Adrenal gland (tissue), 12 donors: Measurements from ENCODE around the gene SYNE1. TPM values are rescaled to one million over a fixed set of nuclear protein-coding genes. Genes with fewer than 3 reads are reported as not detected.
"Not testable (repeated sequence)": the region's sequence is repeated elsewhere in the genome, so short reads cannot be mapped to it uniquely, and the experiment has no call there.

Experiments
- DNase-seq, 7 donors: peaks; one replicate each; pipeline ENCODE4 v3.0.0-alpha.2; 2019 to 2020
- H3K27ac ChIP-seq, 5 donors: fragments of 200-600 bp; sonication (generic) in 4 of 5; 1 replicate in 3 of 5; 2 replicates in 2 of 5; pipeline versions ENCODE4 v1.5.1 to v1.8.0; 2016 to 2020; ENCODE audit warnings: mild to moderate bottlenecking in 1 of 5
- H3K27me3 ChIP-seq: fragments of 200-600 bp; 2 replicates; pipeline ENCODE4 v1.8.0; 2021
- H3K36me3 ChIP-seq, 2 donors: fragments of 200-600 bp; replicated peaks in 1 of 2; 1 replicate in 1 of 2; 2 replicates in 1 of 2; pipeline versions ENCODE4 v1.5.1 to v1.8.0; 2018 to 2022
- H3K4me1 ChIP-seq, 2 donors: fragments of 200-600 bp; replicated peaks in 1 of 2; 1 replicate in 1 of 2; 2 replicates in 1 of 2; pipeline versions ENCODE4 v1.5.1 to v1.8.0; 2018 to 2021
- H3K4me3 ChIP-seq, 4 donors: fragments of 200-600 bp; sonication (generic) in 3 of 4; one replicate each; pipeline ENCODE4 v1.5.1; 2016 to 2018
- H3K9me3 ChIP-seq, 3 donors: fragments of 200-600 bp; sonication (generic) in 1 of 3; replicated peaks in 1 of 3; 1 replicate in 2 of 3; 2 replicates in 1 of 3; pipeline versions ENCODE4 v1.5.1 to v1.8.0; 2016 to 2021
- POLR2A ChIP-seq, 2 donors: fragments of 450-650 bp; IDR thresholded peaks; one replicate each; pipeline ENCODE4 v1.6.1; 2017; ENCODE audit warnings: antibody characterized with exemption in 2 of 2, mild to moderate bottlenecking in 2 of 2, moderate library complexity in 1 of 2
- WGBS, 4 donors: extraction: QIAGEN DNeasy Blood & Tissue Kit in 2 of 4; methylation state at CpG; one replicate each; pipeline versions ENCODE4 v1.1.5 to v1.1.7; 2013 to 2017; 5-methylcytosine and 5-hydroxymethylcytosine counted together
- intact Hi-C, 2 donors: fragments of 100-400 bp; cut with DNase I; formaldehyde crosslinking; loops; one replicate each; pipeline versions ENCODE4 v1.14.1 to v1.15.0; 2022 to 2023
- polyA plus RNA-seq, 3 donors: library from polyadenylated mRNA; stranded (reverse); fragments of 200-250 nt in 2 of 3; fragments of 350-450 nt in 1 of 3; fragmentation: Illumina TruSeq in 1 of 3; extraction: RNeasy Lipid Tissue Mini Kit (QIAGEN cat#74804) in 1 of 3; gene quantifications; one replicate each; pipeline ENCODE4 v1.2.3, GENCODE V29; 2013 to 2014
- total RNA-seq, 9 donors: library from RNA; depleted of rRNA in 4 of 9; stranded (reverse); fragments of >200 nt in 4 of 9; fragments of 120-200 nt in 1 of 9; fragmentation: NEBNext Ultra II Directional in 1 of 9; extraction: Animal tissue kit (Norgen Biotek cat#: 25700) in 1 of 9; gene quantifications; one replicate each; pipeline versions ENCODE4 v1.1.0 to v1.2.4, GENCODE V29; 2013 to 2023
- TF ChIP-seq, protein P1 (sequence below), 6 experiments: fragments of 450-650 bp in 4 of 6; fragments of 200-600 bp in 2 of 6; sonication (generic) in 1 of 6; IDR thresholded peaks; 1 replicate in 5 of 6; 2 replicates in 1 of 6; pipeline versions ENCODE4 v1.5.1 to v1.8.0; 2016 to 2021; ENCODE audit warnings: antibody characterized with exemption in 6 of 6, mild to moderate bottlenecking in 2 of 6, moderate library complexity in 1 of 6
- donor health status: healthy with polysubstance abuse.
- donor health status: Bipolar disorder and iron deficiency.
- donor health status: DM: yes; HTN: yes; CAD: no.
- donor health status: DM: no; HTN: no; CAD: no.
- donor health status: DM: no; HTN: no; CAD: no.
- donor health status: DM: yes; HTN: yes; CAD: no.

The SYNE1 gene
- total and polyA plus RNA-seq, 12 donors = 29.0 to 170 (median 93.1) TPM

DNA sequence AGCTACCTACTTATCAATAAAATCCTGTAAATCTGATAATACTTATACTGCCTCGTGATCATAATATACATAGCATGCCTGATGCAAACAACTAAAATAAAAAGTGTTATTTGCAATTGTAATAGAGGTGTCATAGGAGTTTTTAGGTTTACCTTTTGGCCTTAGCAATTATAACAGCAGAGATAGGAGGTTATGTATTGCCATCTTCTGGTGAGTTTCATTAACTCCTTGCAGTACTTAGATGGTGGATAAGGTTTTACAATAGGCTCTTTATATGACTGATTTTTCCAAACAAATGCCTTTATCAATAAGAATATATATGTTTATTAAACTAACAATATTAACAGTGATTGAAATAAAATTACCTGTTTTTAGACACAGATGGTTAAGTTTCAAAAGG lies 32.7 kb upstream of the SYNE1 start:
- no peak for DNase-seq
- 29 to 59% (median 45%) methylated on average over 1 of the region's 1 CpG for WGBS, 4 donors
- intact Hi-C loops = no loop called here

DNA sequence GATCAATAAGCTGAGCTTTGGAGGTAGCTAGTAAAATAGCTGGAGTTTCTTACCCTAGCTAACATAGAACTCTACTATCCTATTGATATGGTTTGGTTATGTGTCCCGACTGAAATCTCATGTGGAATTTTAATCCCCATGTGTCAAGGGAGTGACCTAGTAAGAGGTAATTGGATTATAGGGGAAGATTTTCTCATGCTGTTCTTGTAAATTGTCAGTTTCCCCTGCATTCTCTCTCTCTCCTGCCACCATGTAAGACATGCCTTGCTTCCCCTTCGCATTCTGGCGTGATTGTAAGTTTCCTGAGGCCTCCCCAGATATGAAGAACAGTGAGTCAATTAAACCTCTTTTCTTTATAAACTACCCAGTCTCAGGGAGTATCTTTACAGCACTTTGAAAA lies 24.6 kb upstream of the SYNE1 start:
- Histone ChIP-seq H3K36me3 (no peaks in the 10 kb centered on the region), H3K27me3 (no peaks in the 10 kb centered on the region), H3K4me3 (no peak overlapping the region), H3K9me3 (no peaks in the 10 kb centered on the region), H3K27ac (no peak overlapping the region), H3K4me1 (no peaks in the 10 kb centered on the region)
- TF ChIP-seq POLR2A (IDR thresholded peaks at IDR 0.05) = no peak
- TF ChIP-seq, protein P1, sequence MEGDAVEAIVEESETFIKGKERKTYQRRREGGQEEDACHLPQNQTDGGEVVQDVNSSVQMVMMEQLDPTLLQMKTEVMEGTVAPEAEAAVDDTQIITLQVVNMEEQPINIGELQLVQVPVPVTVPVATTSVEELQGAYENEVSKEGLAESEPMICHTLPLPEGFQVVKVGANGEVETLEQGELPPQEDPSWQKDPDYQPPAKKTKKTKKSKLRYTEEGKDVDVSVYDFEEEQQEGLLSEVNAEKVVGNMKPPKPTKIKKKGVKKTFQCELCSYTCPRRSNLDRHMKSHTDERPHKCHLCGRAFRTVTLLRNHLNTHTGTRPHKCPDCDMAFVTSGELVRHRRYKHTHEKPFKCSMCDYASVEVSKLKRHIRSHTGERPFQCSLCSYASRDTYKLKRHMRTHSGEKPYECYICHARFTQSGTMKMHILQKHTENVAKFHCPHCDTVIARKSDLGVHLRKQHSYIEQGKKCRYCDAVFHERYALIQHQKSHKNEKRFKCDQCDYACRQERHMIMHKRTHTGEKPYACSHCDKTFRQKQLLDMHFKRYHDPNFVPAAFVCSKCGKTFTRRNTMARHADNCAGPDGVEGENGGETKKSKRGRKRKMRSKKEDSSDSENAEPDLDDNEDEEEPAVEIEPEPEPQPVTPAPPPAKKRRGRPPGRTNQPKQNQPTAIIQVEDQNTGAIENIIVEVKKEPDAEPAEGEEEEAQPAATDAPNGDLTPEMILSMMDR (IDR thresholded peaks at IDR 0.05) = no peak
- intact Hi-C loops = no loop called here
- no peak for DNase-seq
- WGBS, 4 donors = 81 to 96% (median 83%) methylated on average over 3 of the region's 3 CpGs

More for the DNA sequence above, 32.7 kb upstream of the SYNE1 start:
- no peak overlapping the region for H3K4me3 ChIP-seq
- TF ChIP-seq, protein P1 (IDR thresholded peaks at IDR 0.05) = peak in 5 of 6 experiments; percentile 17 to 53 (median 39)
- no peak for TF ChIP-seq POLR2A (IDR thresholded peaks at IDR 0.05)
- H3K36me3 ChIP-seq = no peaks in the 10 kb centered on the region
- H3K9me3 ChIP-seq = peaks cover 0 to 6% (median 0%) of the 10 kb centered on the region in 3 donors
- no peaks in the 10 kb centered on the region for H3K4me1 ChIP-seq
- no peak overlapping the region for H3K27ac ChIP-seq
- no peaks in the 10 kb centered on the region for H3K27me3 ChIP-seq

DNA sequence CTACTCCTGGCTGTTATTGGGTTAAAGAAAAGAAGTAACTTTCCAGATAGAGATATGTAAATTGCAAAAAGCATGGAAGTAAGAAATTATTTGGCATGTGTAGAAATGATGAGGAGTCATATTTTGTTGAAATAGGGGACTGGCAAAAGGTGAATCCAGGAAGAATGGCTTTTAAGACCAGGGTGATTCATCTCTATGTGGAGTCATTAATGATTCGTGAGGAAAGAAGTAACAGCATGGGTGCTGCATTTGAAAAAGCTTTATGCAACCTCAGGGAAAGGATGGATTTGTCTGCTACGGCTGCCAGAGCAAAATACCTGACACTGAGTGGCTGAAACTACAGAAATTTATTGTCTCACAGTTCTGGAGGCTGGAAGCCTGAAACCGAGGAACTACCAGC lies 14.8 kb upstream of the SYNE1 start:
- intact Hi-C loops = no loop called here
- Histone ChIP-seq H3K4me1 (no peaks in the 10 kb centered on the region), H3K4me3 (no peak overlapping the region), H3K36me3 (no peaks in the 10 kb centered on the region), H3K9me3 (no peaks in the 10 kb centered on the region), H3K27ac (no peak overlapping the region), H3K27me3 (no peaks in the 10 kb centered on the region)
- no peak for DNase-seq
- TF ChIP-seq, protein P1 (IDR thresholded peaks at IDR 0.05) = no peak
- no peak for TF ChIP-seq POLR2A (IDR thresholded peaks at IDR 0.05)
- 67 to 80% (median 71%) methylated on average over 3 of the region's 3 CpGs for WGBS, 4 donors

DNA sequence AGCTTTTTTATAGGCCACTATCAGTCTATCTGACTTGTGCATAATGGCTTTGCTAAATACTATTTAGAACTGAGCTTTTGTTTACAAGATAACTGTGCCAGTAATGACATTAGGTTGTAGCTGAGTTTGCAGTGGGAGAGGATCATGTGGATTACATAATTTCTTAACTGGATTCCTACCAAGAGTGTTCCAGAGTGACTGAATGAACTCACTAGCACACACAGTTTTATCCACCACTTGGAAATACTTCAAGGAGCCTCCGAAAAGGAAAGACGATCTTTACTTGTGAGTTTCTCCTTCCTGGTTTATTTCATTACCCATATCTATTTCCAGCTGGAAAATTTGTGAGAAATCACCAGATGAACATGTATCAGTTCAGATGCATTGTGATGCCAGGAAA lies 10.9 kb upstream of the SYNE1 start:
- 58 to 64% (median 61%) methylated on average over 2 of the region's 2 CpGs for WGBS, 4 donors
- peak overlapping the region in 1 of 5 donors; percentile 30 for H3K27ac ChIP-seq

DNA sequence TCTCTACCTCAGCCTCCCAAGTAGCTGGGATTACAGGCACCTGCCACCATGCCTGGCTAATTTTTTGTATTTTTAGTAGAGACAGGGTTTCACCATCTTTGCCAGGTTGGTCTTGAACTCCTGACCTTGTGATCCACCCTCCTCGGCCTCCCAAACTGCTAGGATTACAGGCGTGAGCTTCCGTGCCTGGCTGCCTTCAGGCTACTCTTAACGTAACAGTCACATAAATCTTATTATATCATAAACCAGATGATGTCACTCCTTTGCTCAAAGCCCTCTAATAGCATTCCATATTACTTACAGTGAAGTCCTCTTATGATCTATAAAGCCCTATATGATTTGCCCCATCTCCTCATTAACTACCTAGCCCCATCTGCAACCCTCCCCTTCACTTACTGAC lies 9.6 kb upstream of the SYNE1 start:
- H3K4me1 ChIP-seq, intact Hi-C loops, H3K27ac ChIP-seq, H3K36me3 ChIP-seq, H3K4me3 ChIP-seq, H3K27me3 ChIP-seq, DNase-seq, H3K9me3 ChIP-seq: not testable (repeated sequence)
- 66 to 92% (median 75%) methylated on average over 4 of the region's 4 CpGs for WGBS, 4 donors

More for the DNA sequence above, 10.9 kb upstream of the SYNE1 start:
- Histone ChIP-seq H3K36me3 (no peaks in the 10 kb centered on the region), H3K27me3 (no peaks in the 10 kb centered on the region), H3K4me1 (no peaks in the 10 kb centered on the region), H3K9me3 (no peaks in the 10 kb centered on the region), H3K4me3 (no peak overlapping the region)
- no peak for TF ChIP-seq POLR2A (IDR thresholded peaks at IDR 0.05)
- TF ChIP-seq, protein P1 (IDR thresholded peaks at IDR 0.05) = no peak
- intact Hi-C loops = no loop called here
- no peak for DNase-seq
